ENCODE results near the gene TNFRSF9.
"Not testable (repeated sequence)": the region's sequence is repeated elsewhere in the genome, so short reads cannot be mapped to it uniquely, and the experiment has no call there.

TNFRSF9 gene

GRCh38 chr1:7967651-7968050, 27.0 kb upstream of the TNFRSF9 start:
- DNase-seq (no peak), ATAC-seq (replicated peaks) (no peak)
- Mint-ChIP-seq H3K27ac (no peak overlapping the region), H3K4me3 (no peak overlapping the region), H3K9me3 (no peaks in the 10 kb centered on the region), H3K27me3 (no peaks in the 10 kb centered on the region), H3K36me3 (peaks cover 58 to 68% of the 10 kb centered on the region in 2 donors), H3K4me1 (peaks cover 12 to 32% of the 10 kb centered on the region in 2 donors)

DNA sequence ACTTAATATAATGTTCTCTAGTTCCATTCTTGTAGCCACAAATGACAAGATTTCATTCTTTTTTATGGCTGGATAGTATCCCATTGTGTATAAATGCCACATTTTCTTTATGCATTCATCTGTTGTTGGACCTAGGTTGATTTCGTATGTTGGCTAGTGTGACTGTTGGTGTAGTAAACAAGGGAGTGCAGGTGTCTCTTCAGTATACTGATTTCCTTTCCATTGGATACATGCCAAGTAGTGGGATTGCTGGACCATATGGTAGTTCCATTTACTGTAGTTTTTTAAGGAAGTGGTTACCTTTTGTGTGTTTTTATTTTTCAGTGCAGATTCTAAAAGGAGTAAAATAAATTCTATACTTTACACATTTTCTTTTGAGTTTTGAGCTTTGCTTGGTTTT, 26.6 kb upstream of the TNFRSF9 start:
- no peak for ATAC-seq (replicated peaks)
- Mint-ChIP-seq H3K27me3 (no peaks in the 10 kb centered on the region), H3K27ac (no peak overlapping the region), H3K4me3 (no peak overlapping the region), H3K4me1 (peaks cover 12 to 35% of the 10 kb centered on the region in 2 donors), H3K36me3 (peaks cover 54 to 66% of the 10 kb centered on the region in 2 donors), H3K9me3 (no peaks in the 10 kb centered on the region)
- DNase-seq = no peak

- Mint-ChIP-seq H3K4me1 (peaks cover 13 to 41% of the 10 kb centered on the region in 2 donors), H3K27ac (no peak overlapping the region), H3K4me3 (no peak overlapping the region), H3K27me3 (no peaks in the 10 kb centered on the region), H3K36me3 (peaks cover 37 to 51% of the 10 kb centered on the region in 2 donors), H3K9me3 (no peaks in the 10 kb centered on the region)
- ATAC-seq (replicated peaks) (no peak), DNase-seq (no peak)
Measured at GRCh38 chr1:7964476-7964875, 23.8 kb upstream of the TNFRSF9 start.

- H3K27me3 Mint-ChIP-seq; ATAC-seq (replicated peaks); DNase-seq; H3K9me3 Mint-ChIP-seq: not testable (repeated sequence)
- Mint-ChIP-seq H3K4me3 (peak overlapping the region; percentile 70 to 71), H3K4me1 (peaks cover 16 to 43% of the 10 kb centered on the region in 2 donors), H3K27ac (peak overlapping the region; percentile 81), H3K36me3 (peaks cover 32 to 48% of the 10 kb centered on the region in 2 donors)
Measured at GRCh38 chr1:7963841-7964240, 23.2 kb upstream of the TNFRSF9 start.

GRCh38 chr1:7963378-7963730, 22.7 kb upstream of the TNFRSF9 start:
- peak overlapping the region; percentile 81 for H3K27ac Mint-ChIP-seq
- peaks cover 30 to 46% of the 10 kb centered on the region in 2 donors for H3K36me3 Mint-ChIP-seq
- ATAC-seq (replicated peaks); H3K9me3 Mint-ChIP-seq; DNase-seq; H3K27me3 Mint-ChIP-seq: not testable (repeated sequence)
- H3K4me3 Mint-ChIP-seq = peak overlapping the region; percentile 71 to 72
- peaks cover 16 to 43% of the 10 kb centered on the region in 2 donors for H3K4me1 Mint-ChIP-seq

DNA sequence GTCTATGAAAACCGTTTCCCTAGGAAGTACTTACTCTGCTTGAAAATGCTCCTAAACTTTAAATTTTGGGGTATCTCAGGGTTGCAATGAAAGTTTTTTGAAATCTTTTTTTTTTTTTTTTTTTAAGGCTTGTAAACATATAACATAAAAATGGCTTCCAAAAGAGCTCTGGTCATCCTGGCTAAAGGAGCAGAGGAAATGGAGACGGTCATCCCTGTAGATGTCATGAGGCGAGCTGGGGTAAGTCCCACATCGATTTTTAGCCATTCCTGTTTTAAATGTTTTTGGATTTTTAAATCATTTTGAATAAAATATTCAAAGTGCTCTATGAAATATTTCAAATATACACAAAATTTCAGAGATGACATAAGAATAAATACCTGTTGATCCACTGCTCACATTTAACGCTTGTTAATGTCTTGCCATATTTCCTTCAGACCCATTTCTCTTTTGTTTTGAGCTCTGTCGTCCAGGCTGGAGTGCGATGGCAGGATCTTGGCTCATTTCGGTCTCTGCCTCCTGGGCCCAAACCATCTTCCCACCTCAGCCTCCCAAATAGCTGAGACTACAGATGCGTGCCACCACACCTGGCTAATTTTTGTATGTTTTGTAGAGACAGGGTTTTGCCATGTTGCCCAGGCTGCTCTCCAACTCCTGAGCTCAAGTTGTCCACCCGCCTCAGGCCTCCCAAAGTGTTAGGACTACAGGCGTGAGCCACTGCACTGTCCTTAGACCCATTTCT, 22.2 kb upstream of the TNFRSF9 start:
- Mint-ChIP-seq H3K27ac (peak overlapping the region; percentile 97), H3K27me3 (no peaks in the 10 kb centered on the region), H3K4me1 (peaks cover 16 to 43% of the 10 kb centered on the region in 2 donors), H3K9me3 (no peaks in the 10 kb centered on the region), H3K4me3 (peak overlapping the region; percentile 92 to 96), H3K36me3 (peaks cover 30 to 46% of the 10 kb centered on the region in 2 donors)
- DNase-seq = no peak
- ATAC-seq (replicated peaks) = no peak

DNA sequence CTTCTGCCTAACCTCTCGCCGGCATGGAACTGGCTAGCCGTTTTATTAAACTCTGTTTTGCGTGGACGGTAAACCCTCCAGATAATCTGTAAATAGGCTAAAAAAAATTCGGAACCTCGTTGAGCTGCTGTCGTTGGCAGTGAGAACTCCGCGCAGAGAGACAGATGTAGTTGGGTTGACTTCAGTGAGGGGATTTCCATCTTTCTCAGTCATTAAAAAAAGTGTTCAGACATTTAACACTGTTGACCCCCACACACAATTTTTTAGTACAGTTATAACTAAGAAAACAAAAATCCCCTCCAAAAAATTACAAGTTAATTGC, 21.3 kb upstream of the TNFRSF9 start:
- Mint-ChIP-seq H3K27me3 (no peaks in the 10 kb centered on the region), H3K4me3 (peak overlapping the region; percentile 92 to 96), H3K4me1 (peaks cover 14 to 36% of the 10 kb centered on the region in 2 donors), H3K9me3 (no peaks in the 10 kb centered on the region), H3K36me3 (peaks cover 27 to 42% of the 10 kb centered on the region in 2 donors), H3K27ac (peak overlapping the region; percentile 97)
- peak; percentile 41 to 44 for ATAC-seq (replicated peaks)
- DNase-seq = no peak

DNA sequence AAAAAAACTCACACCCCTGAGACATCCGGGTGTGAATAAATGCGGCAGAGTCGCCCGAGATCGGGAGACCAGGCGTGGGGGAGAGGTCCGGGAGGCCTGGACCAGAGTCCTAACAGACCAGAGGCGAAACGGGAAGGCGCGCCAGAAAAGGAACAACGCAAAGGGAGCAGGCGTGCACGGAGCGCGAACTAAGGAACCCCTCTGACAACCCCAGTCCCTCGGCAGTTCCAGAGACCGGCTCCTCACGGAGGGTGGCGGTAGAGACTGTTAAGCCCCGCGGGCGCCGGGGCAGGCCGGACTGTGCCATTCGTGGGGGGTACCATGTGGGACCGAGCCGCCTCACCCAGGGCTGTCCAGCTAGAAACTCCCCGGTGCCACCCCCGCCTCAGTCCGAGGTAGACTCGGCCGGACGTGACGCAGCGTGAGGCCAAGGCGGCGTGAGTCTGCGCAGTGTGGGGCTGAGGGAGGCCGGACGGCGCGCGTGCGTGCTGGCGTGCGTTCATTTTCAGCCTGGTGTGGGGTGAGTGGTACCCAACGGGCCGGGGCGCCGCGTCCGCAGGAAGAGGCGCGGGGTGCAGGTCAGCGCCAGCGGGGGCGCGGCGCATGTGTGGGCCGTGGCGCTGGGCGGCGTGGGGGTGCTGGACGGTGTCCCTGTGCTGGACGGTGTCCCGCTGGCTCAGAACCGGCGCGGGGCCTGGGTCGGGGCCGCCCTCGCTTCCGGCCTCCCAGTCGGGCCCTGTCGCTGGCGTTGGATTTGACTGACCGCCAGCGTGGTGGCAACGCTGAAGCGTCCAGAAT, 20.8 kb upstream of the TNFRSF9 start, which contains the start of gene PARK7:
PARK7 (plus strand) TSS at position 496 of the 798 bp plus-strand sequence. CDS start 1,075 bp downstream, outside the sequence.
- H3K27ac Mint-ChIP-seq = peak within 1 kb of the TSS; percentile 97

DNA sequence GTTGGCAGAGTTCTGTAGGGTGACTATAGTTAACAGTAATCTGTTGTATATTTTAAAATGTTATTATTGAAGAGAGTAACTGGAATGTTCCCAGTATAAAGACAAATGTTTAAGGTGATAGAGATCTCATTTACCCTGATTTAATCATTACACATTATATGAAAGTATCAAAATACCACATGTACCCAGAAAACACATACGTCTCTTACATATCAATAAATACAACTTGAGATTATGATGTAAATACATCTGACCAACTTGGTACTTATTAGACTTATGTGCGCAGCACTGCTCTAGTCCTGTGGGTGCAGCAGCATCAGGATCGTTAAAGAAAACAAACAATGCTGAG, 20.2 kb upstream of the TNFRSF9 start:
- peak overlapping the region; percentile 92 to 96 for H3K4me3 Mint-ChIP-seq
- peak in 1 of 2 donors; percentile 30 for ATAC-seq (replicated peaks)
- H3K36me3 Mint-ChIP-seq = peaks cover 25 to 36% of the 10 kb centered on the region in 2 donors
- no peaks in the 10 kb centered on the region for H3K9me3 Mint-ChIP-seq
- H3K4me1 Mint-ChIP-seq = peaks cover 12 to 40% of the 10 kb centered on the region in 2 donors
- H3K27me3 Mint-ChIP-seq = no peaks in the 10 kb centered on the region
- peak overlapping the region; percentile 97 for H3K27ac Mint-ChIP-seq
- no peak for DNase-seq

More for the DNA sequence above, 20.8 kb upstream of the TNFRSF9 start, which contains the start of gene PARK7:
- peaks cover 25 to 38% of the 10 kb centered on the region in 2 donors for H3K36me3 Mint-ChIP-seq
- H3K4me1 Mint-ChIP-seq = peaks cover 12 to 34% of the 10 kb centered on the region in 2 donors
- DNase-seq (peak; percentile 100), ATAC-seq (replicated peaks) (peak; percentile 95)
- peak within 1 kb of the TSS; percentile 92 to 96 for H3K4me3 Mint-ChIP-seq
- no peaks in the 10 kb centered on the region for H3K27me3 Mint-ChIP-seq
- no peaks in the 10 kb centered on the region for H3K9me3 Mint-ChIP-seq

GRCh38 chr1:7960165-7960564, 19.5 kb upstream of the TNFRSF9 start:
- ATAC-seq (replicated peaks) (no peak), DNase-seq (no peak)
- peaks cover 11 to 47% of the 10 kb centered on the region in 2 donors for H3K4me1 Mint-ChIP-seq
- no peaks in the 10 kb centered on the region for H3K9me3 Mint-ChIP-seq
- H3K27ac Mint-ChIP-seq = peak overlapping the region; percentile 97
- H3K36me3 Mint-ChIP-seq = peaks cover 21 to 31% of the 10 kb centered on the region in 2 donors
- H3K4me3 Mint-ChIP-seq = peak overlapping the region; percentile 92 to 96
- no peaks in the 10 kb centered on the region for H3K27me3 Mint-ChIP-seq

GRCh38 chr1:7956218-7957032, 15.8 kb upstream of the TNFRSF9 start:
- ATAC-seq (replicated peaks) = no peak
- Mint-ChIP-seq H3K27me3 (no peaks in the 10 kb centered on the region), H3K27ac (peak overlapping the region; percentile 72), H3K36me3 (peaks cover under 1 to 5% of the 10 kb centered on the region in 2 donors), H3K9me3 (no peaks in the 10 kb centered on the region), H3K4me3 (no peak overlapping the region), H3K4me1 (peaks cover 9 to 38% of the 10 kb centered on the region in 2 donors)
- DNase-seq = no peak

DNA sequence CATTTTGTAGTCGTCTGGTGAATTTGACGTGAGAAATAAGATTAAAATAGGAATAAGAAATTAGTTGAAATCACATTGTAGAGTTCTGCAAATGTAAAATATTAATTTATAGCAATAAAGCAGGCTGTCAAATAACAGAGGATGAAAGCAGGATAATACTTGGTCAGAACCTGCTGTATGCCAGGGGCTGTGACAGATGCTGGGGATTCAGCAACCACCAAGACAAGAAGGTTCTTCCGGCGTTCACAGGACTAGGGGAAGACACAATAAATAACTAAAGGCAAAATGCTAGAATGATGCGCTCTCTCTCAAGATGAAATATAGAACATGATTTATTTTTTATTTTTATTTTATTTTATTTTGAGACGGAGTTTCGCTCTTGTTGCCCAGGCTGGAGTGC, 14.0 kb upstream of the TNFRSF9 start:
- Mint-ChIP-seq H3K36me3 (peaks cover 0 to 3% of the 10 kb centered on the region in 2 donors), H3K27ac (peak overlapping the region; percentile 98), H3K4me3 (peak overlapping the region; percentile 86 to 87), H3K4me1 (peaks cover 6 to 30% of the 10 kb centered on the region in 2 donors), H3K27me3 (no peaks in the 10 kb centered on the region), H3K9me3 (no peaks in the 10 kb centered on the region)
- ATAC-seq (replicated peaks) (no peak), DNase-seq (no peak)

DNA sequence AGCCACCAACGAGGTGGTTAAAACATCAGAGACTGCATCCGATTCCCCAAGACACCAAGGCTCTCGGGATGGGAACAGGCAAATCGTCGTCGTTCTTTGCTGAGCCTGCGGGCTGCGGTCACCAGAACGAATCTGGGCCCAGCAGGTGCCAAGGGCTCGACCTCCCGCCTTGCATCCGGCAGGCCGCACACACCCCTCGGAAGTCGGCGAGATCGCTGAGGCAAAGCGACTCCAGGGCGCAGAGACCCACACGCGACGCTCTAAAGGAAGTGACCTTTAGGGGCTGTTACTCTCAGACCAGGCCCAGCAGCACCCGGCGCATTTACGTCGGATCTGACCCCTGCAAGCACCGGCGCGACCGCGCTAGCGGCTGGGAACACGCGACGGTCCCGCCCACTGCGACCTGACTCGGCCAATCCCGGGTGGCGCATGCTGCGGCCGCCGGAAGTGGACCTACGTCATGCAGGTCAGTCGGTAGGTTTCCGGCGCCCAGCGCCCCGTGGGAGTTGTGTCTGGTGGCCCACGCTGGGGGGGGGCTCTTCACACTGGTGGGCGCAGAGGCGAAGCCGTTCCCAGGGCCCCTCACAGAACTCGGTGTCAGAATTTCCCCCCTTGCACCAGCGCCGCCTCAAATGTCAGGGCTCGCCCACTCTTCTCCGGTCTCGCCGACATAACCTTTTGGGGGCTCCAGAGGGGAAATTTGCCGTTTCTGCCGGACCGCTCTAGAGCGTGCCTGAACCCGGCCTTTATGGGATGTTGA, 13.4 kb upstream of the TNFRSF9 start:
- peak overlapping the region; percentile 86 to 87 for H3K4me3 Mint-ChIP-seq
- peak; percentile 92 to 95 for ATAC-seq (replicated peaks)

More for the DNA sequence above, 13.4 kb upstream of the TNFRSF9 start:
- peak overlapping the region; percentile 98 for H3K27ac Mint-ChIP-seq
- peak; percentile 99 for DNase-seq
- no peaks in the 10 kb centered on the region for H3K9me3 Mint-ChIP-seq
- peaks cover 4 to 27% of the 10 kb centered on the region in 2 donors for H3K4me1 Mint-ChIP-seq
- no peaks in the 10 kb centered on the region for H3K27me3 Mint-ChIP-seq
- H3K36me3 Mint-ChIP-seq = peaks cover 0 to under 1% of the 10 kb centered on the region in 2 donors
